Measurements from ENCODE around the gene SLC30A3.
A peak's percentile ranks its signal among the peaks of the same experiment; 100 is the strongest.

Gene SLC30A3

DNA sequence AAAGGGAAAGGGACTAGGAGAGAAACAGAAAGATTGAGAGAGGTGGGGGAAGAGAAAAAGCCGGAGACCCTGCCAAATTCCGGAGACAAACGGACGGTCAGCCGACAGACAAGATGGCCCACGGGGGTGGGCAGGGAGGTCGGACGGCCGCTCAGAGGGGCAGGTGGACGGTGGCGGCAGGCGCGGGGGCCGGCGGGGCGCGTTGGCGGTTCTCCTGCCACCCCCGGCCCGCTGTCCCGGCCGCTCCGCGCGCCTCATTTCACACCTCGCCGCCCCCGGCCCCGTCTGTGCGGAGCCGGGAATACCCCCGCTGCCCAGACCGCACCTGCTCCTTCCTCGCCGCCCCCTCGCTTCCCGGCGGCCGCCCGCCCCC, 935 bp downstream of the SLC30A3 start:
- H3K18ac ChIP-seq (ENCODE audit: low read length), result peak overlapping the region; percentile 46
- H3K4me1 ChIP-seq (ENCODE audit: control insufficient read depth in 2 of 2, insufficient read depth in 1 of 2, low read depth in 1 of 2, low read length in 2 of 2), result peaks cover 0 to 3% of the 10 kb centered on the region in 2 donors
- H2BK12ac ChIP-seq (ENCODE audit: low read length), result no peak overlapping the region
- peak overlapping the region; percentile 43 for H2BK120ac ChIP-seq (ENCODE audit: low read depth, low read length)
- no peak overlapping the region for H3K4ac ChIP-seq (ENCODE audit: low read length)
- H3K9ac ChIP-seq (ENCODE audit: low read depth, low read length, poor library complexity), result no peak overlapping the region
- no peak overlapping the region for H3K27ac ChIP-seq (replicated peaks; ENCODE audit: low read length)
- peaks cover 38 to 97% (median 62%) of the 10 kb centered on the region in 3 experiments for H3K27me3 ChIP-seq (ENCODE audit: control insufficient read depth in 3 of 3, insufficient read depth in 3 of 3, low read depth in 1 of 3, low read length in 3 of 3)
- WGBS, 2 donors (ENCODE audit: extremely low coverage in 2 of 2, insufficient read length in 2 of 2, insufficient replicate concordance in 1 of 2), result no CpG with 5 or more reads among the region's 40 CpGs
- no peak overlapping the region for H2BK5ac ChIP-seq (ENCODE audit: low read length)
- H2AK5ac ChIP-seq (ENCODE audit: low read depth, low read length), result no peak overlapping the region
- no peaks in the 10 kb centered on the region for H3K79me1 ChIP-seq (ENCODE audit: low read depth, low read length)
- peak overlapping the region; percentile 38 for H2BK15ac ChIP-seq (ENCODE audit: low read length)
- H3K4me3 ChIP-seq (ENCODE audit: low read length in 2 of 2), result peak overlapping the region in 1 of 2 donors; percentile 80
- peak overlapping the region; percentile 69 for H3K23ac ChIP-seq (ENCODE audit: low read depth, low read length, poor library complexity)
- H3K14ac ChIP-seq (ENCODE audit: low read length), result no peak overlapping the region
- DNase-seq (ENCODE audit: low spot score), result no peak
- no peaks in the 10 kb centered on the region for H3K36me3 ChIP-seq (replicated peaks in 1 of 2; ENCODE audit: control insufficient read depth in 2 of 2, insufficient read depth in 2 of 2, low read length in 2 of 2)
- H3K9me3 ChIP-seq (replicated peaks in 1 of 2; ENCODE audit: control insufficient read depth in 2 of 2, insufficient read depth in 1 of 2, low read depth in 1 of 2, low read length in 2 of 2), result peaks cover 0 to 2% of the 10 kb centered on the region in 2 donors
- H4K8ac ChIP-seq (ENCODE audit: low read depth, low read length), result no peak overlapping the region
- no peak overlapping the region for H4K91ac ChIP-seq (ENCODE audit: low read depth, low read length, poor library complexity)
- peak overlapping the region; percentile 87 for H3K4me2 ChIP-seq (ENCODE audit: insufficient read depth, low read length, poor library complexity, severe bottlenecking)
- H2AFZ ChIP-seq (ENCODE audit: low read length), result peak overlapping the region; percentile 85

DNA sequence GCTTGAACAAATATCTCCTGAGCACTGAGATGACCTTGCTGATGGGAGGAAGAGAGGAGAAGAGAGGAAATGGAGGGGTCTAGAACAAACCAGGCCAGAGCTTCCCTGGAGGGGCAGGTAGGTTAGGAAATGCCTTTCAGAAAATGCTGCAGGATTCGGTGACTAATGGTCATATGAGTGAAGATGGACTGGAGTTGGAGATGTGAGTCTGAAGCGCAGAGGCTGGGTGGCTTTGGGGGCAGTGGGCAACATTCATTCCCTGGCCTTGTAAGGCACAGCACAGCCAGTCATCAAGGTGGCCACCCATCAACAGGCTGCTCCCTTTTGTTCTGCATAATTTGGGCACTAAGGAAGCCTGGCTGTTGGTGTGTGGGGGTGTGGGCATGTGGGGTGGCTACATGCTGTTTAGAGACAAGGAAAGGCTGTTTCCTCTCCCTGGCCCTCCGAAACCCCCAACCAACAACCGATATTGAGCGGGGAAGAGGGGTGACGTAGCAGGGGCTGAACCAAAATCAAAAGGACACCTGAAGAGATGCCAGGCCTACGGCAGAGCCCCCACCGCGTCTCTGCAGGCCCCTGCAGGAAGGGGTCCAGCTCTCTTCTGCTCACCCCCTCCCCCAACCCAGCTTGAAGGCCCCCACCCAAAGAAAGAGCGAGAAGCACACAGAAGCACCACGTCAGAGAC, 1.5 kb downstream of the SLC30A3 start:
- Histone ChIP-seq H2BK15ac (ENCODE audit: low read length) (peak overlapping the region; percentile 38), H3K4ac (ENCODE audit: low read length) (no peak overlapping the region), H3K27ac (replicated peaks; ENCODE audit: low read length) (no peak overlapping the region), H3K9me3 (replicated peaks in 1 of 2; ENCODE audit: control insufficient read depth in 2 of 2, insufficient read depth in 1 of 2, low read depth in 1 of 2, low read length in 2 of 2) (peaks cover 0 to 2% of the 10 kb centered on the region in 2 donors), H3K79me1 (ENCODE audit: low read depth, low read length) (no peaks in the 10 kb centered on the region), H4K8ac (ENCODE audit: low read depth, low read length) (no peak overlapping the region), H3K9ac (ENCODE audit: low read depth, low read length, poor library complexity) (no peak overlapping the region), H3K4me3 (ENCODE audit: low read length in 2 of 2) (no peak overlapping the region), H3K27me3 (ENCODE audit: control insufficient read depth in 3 of 3, insufficient read depth in 3 of 3, low read depth in 1 of 3, low read length in 3 of 3) (peaks cover 38 to 98% (median 62%) of the 10 kb centered on the region in 3 experiments), H3K23ac (ENCODE audit: low read depth, low read length, poor library complexity) (peak overlapping the region; percentile 69), H3K4me2 (ENCODE audit: insufficient read depth, low read length, poor library complexity, severe bottlenecking) (no peak overlapping the region), H2BK5ac (ENCODE audit: low read length) (no peak overlapping the region), H3K36me3 (replicated peaks in 1 of 2; ENCODE audit: control insufficient read depth in 2 of 2, insufficient read depth in 2 of 2, low read length in 2 of 2) (no peaks in the 10 kb centered on the region), H2BK12ac (ENCODE audit: low read length) (no peak overlapping the region), H2AK5ac (ENCODE audit: low read depth, low read length) (peak overlapping the region; percentile 13), H3K14ac (ENCODE audit: low read length) (no peak overlapping the region), H4K91ac (ENCODE audit: low read depth, low read length, poor library complexity) (no peak overlapping the region), H3K4me1 (ENCODE audit: control insufficient read depth in 2 of 2, insufficient read depth in 1 of 2, low read depth in 1 of 2, low read length in 2 of 2) (peaks cover 0 to 3% of the 10 kb centered on the region in 2 donors), H2BK120ac (ENCODE audit: low read depth, low read length) (peak overlapping the region; percentile 43), H3K18ac (ENCODE audit: low read length) (peak overlapping the region; percentile 7), H2AFZ (ENCODE audit: low read length) (peak overlapping the region; percentile 85)
- DNase-seq (ENCODE audit: low spot score), result no peak
- no CpG with 5 or more reads among the region's 11 CpGs for WGBS, 2 donors (ENCODE audit: extremely low coverage in 2 of 2, insufficient read length in 2 of 2, insufficient replicate concordance in 1 of 2)

DNA sequence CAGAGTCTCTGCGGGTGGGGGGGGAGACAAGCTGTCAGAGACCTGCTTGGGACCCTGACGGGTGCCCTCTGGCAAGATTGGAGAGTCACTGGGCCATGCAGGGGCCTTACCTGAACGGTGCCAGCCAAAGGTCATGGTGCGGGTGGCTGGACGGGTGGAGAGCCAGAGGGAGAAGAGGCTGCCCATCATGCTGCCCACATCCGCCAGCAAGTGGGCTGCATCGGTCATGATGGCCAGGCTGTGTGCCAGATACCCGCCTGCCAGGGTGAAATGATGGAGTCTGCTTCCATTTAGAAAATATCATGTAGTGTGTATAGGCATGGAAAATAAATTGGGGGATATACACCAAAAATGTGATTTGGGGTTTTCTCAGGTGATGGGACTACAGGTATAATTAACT, 4.8 kb downstream of the SLC30A3 start:
- Histone ChIP-seq H3K4me3 (ENCODE audit: low read length in 2 of 2) (no peak overlapping the region), H3K36me3 (replicated peaks in 1 of 2; ENCODE audit: control insufficient read depth in 2 of 2, insufficient read depth in 2 of 2, low read length in 2 of 2) (no peaks in the 10 kb centered on the region), H3K9ac (ENCODE audit: low read depth, low read length, poor library complexity) (no peak overlapping the region), H2BK12ac (ENCODE audit: low read length) (no peak overlapping the region), H3K4me1 (ENCODE audit: control insufficient read depth in 2 of 2, insufficient read depth in 1 of 2, low read depth in 1 of 2, low read length in 2 of 2) (peaks cover 2 to 4% of the 10 kb centered on the region in 2 donors), H2BK5ac (ENCODE audit: low read length) (no peak overlapping the region), H3K18ac (ENCODE audit: low read length) (no peak overlapping the region), H2BK15ac (ENCODE audit: low read length) (peak overlapping the region; percentile 8), H3K79me1 (ENCODE audit: low read depth, low read length) (no peaks in the 10 kb centered on the region), H3K4ac (ENCODE audit: low read length) (no peak overlapping the region), H2AFZ (ENCODE audit: low read length) (no peak overlapping the region), H4K91ac (ENCODE audit: low read depth, low read length, poor library complexity) (no peak overlapping the region), H3K27me3 (ENCODE audit: control insufficient read depth in 3 of 3, insufficient read depth in 3 of 3, low read depth in 1 of 3, low read length in 3 of 3) (peaks cover 14 to 89% (median 35%) of the 10 kb centered on the region in 3 experiments), H3K14ac (ENCODE audit: low read length) (peak overlapping the region; percentile 67), H3K27ac (replicated peaks; ENCODE audit: low read length) (no peak overlapping the region), H2BK120ac (ENCODE audit: low read depth, low read length) (no peak overlapping the region), H3K9me3 (replicated peaks in 1 of 2; ENCODE audit: control insufficient read depth in 2 of 2, insufficient read depth in 1 of 2, low read depth in 1 of 2, low read length in 2 of 2) (no peaks in the 10 kb centered on the region), H4K8ac (ENCODE audit: low read depth, low read length) (no peak overlapping the region), H3K23ac (ENCODE audit: low read depth, low read length, poor library complexity) (peak overlapping the region; percentile 17), H3K4me2 (ENCODE audit: insufficient read depth, low read length, poor library complexity, severe bottlenecking) (no peak overlapping the region), H2AK5ac (ENCODE audit: low read depth, low read length) (no peak overlapping the region)
- WGBS, 2 donors (ENCODE audit: extremely low coverage in 2 of 2, insufficient read length in 2 of 2, insufficient replicate concordance in 1 of 2), result no CpG with 5 or more reads among the region's 8 CpGs
- DNase-seq (ENCODE audit: low spot score), result no peak

DNA sequence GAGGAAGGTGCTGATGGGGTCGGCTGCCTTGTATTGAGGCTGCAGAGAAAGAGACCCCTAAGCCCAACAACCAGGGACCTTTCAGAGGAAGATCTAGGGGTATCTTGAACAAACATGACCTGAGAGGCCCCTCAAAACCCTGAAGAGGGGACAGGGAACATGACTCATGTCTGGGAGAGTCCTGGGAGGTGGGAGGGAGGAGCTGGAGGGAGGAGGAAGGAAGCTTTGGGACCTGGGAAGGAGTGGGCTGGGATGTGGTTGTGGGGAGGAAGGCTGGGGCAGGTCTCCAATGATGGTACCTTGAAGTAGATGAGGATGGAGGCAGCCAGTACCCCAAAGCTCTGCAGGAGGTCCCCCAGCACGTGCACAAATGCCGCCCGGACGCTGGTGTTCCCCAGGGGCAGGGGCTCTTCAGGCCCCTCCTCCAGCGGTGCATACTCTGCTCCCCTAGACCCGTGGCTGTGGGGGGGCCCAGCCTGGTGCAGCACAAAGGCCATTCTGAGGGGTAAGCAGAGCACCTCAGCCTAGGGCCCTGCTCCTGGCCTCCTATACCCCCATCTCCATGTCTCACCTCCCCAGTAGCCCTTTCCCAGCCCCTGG, 5.9 kb downstream of the SLC30A3 start:
- Histone ChIP-seq H2BK120ac (ENCODE audit: low read depth, low read length) (no peak overlapping the region), H4K91ac (ENCODE audit: low read depth, low read length, poor library complexity) (no peak overlapping the region), H3K79me1 (ENCODE audit: low read depth, low read length) (no peaks in the 10 kb centered on the region), H3K4me2 (ENCODE audit: insufficient read depth, low read length, poor library complexity, severe bottlenecking) (no peak overlapping the region), H3K27me3 (ENCODE audit: control insufficient read depth in 3 of 3, insufficient read depth in 3 of 3, low read depth in 1 of 3, low read length in 3 of 3) (peaks cover 7 to 82% (median 24%) of the 10 kb centered on the region in 3 experiments), H3K27ac (replicated peaks; ENCODE audit: low read length) (no peak overlapping the region), H2AK5ac (ENCODE audit: low read depth, low read length) (peak overlapping the region; percentile 24), H3K9me3 (replicated peaks in 1 of 2; ENCODE audit: control insufficient read depth in 2 of 2, insufficient read depth in 1 of 2, low read depth in 1 of 2, low read length in 2 of 2) (no peaks in the 10 kb centered on the region), H3K4me3 (ENCODE audit: low read length in 2 of 2) (no peak overlapping the region), H2BK12ac (ENCODE audit: low read length) (no peak overlapping the region), H3K23ac (ENCODE audit: low read depth, low read length, poor library complexity) (no peak overlapping the region), H3K14ac (ENCODE audit: low read length) (no peak overlapping the region), H3K4ac (ENCODE audit: low read length) (no peak overlapping the region), H3K4me1 (ENCODE audit: control insufficient read depth in 2 of 2, insufficient read depth in 1 of 2, low read depth in 1 of 2, low read length in 2 of 2) (peaks cover 2 to 4% of the 10 kb centered on the region in 2 donors), H2BK5ac (ENCODE audit: low read length) (no peak overlapping the region), H2AFZ (ENCODE audit: low read length) (no peak overlapping the region), H3K36me3 (replicated peaks in 1 of 2; ENCODE audit: control insufficient read depth in 2 of 2, insufficient read depth in 2 of 2, low read length in 2 of 2) (no peaks in the 10 kb centered on the region), H3K18ac (ENCODE audit: low read length) (no peak overlapping the region), H3K9ac (ENCODE audit: low read depth, low read length, poor library complexity) (no peak overlapping the region), H2BK15ac (ENCODE audit: low read length) (no peak overlapping the region), H4K8ac (ENCODE audit: low read depth, low read length) (no peak overlapping the region)
- no CpG with 5 or more reads among the region's 7 CpGs for WGBS, 2 donors (ENCODE audit: extremely low coverage in 2 of 2, insufficient read length in 2 of 2, insufficient replicate concordance in 1 of 2)
- DNase-seq (ENCODE audit: low spot score), result no peak

All from neuronal stem cell (in vitro differentiated cells).